Ishikawa (cell line): ENCODE results near the gene AGER.

Experiments
- CEBPB ChIP-seq: IDR thresholded peaks from 2 replicates; pipeline ENCODE4 v1.6.1; 2012
- CREB1 ChIP-seq: IDR thresholded peaks from 2 replicates; pipeline ENCODE4 v1.6.1; 2012; ENCODE audit warnings: low read depth
- TAF1 ChIP-seq: IDR thresholded peaks from 2 replicates; pipeline ENCODE4 v1.6.1; 2012; ENCODE audit warnings: low read depth, mild to moderate bottlenecking
- TF ChIP-seq, protein P1 (sequence below): IDR thresholded peaks from 2 replicates; pipeline ENCODE4 v1.6.1; 2012

DNA sequence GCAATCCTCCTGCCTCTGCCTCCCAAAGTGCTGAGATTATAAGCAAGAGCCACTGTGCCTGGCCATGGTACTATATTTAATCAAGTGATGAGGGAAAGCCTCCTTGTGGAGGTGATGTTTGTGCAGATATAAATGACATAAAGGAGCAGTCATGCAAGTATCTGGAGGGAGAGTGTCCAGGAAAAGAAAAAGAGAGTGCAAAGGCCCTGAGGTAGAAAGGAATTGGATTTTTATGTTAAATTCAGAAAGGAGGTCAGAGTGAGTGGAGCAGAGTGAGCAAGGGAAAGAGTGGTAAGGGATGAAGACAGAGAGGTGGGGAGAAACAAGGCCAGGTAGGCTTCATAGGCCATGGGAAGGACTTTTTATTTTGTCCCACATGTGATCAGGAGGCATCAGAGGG is 46.6 kb downstream of the AGER start:
- TF ChIP-seq CREB1 (no peak), TAF1 (no peak), CEBPB (no peak)
- TF ChIP-seq, protein P1, sequence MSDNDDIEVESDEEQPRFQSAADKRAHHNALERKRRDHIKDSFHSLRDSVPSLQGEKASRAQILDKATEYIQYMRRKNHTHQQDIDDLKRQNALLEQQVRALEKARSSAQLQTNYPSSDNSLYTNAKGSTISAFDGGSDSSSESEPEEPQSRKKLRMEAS, result no peak
